Superior temporal gyrus (tissue), 1 donor: ENCODE results near the gene CSTF2T.

ENCODE experiments used
- DNase-seq: peaks from one replicate; pipeline ENCODE4 v3.0.0-alpha.2; 2016; ENCODE audit errors: extremely low spot score

The CSTF2T gene

DNA sequence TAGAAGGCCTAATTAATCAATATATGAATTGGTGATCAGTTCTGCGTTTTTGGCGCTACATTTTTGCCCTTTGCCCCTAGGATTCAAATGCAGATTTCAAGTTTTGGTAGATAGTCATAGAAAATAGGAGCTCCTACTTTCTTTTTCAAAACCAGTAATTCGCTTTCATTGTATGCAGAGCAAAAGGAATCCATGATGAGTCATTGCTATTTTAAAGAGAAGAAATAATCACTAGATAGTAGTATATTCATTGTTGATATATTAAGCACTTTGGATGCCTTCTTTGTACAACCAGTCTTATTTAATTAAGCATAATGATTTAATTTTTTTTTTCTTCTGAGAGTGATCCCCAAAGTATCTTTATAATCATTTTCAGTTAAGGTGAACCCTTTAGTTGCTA is 50.3 kb downstream of the CSTF2T start:
- no peak for DNase-seq
